HL-60/S4 treated with retinoic acid at 250 ng/mL for 4 days and 3 days (cell line): ENCODE data around the gene TEX22.

Source experiments
- in situ Hi-C: fragments of 300-500 bp; cut with MboI; formaldehyde crosslinking; loops from 2 replicates; pipeline ENCODE4 v1.7.0; 2022; ENCODE audit warnings: low sequenced_read_pairs

The TEX22 gene

DNA sequence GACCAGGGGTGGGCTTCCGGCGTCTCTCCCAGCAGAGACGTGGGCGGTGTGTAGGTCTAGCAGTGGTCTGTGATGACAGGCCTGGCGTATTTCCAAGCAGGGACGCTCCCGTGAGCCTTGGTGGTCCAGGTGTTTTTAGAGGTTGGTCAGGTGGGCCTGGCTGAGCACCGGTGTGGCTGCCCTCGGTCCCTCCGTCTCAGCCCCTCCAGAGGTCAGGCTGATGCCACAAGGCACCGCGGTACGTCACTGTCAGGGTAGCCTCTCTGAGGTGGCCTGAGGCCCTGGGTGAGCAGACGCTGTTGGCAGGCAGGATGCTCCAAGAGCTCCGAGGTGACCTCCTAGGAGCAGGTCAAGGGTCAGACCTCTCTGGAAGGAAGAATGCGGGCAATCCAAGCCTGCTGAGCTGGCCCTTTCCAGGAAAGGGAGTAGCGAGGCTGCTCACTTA lies 34.8 kb downstream of the TEX22 start:
- in situ Hi-C loops, result no loop called here

GRCh38 chr14:105436402-105436801 lies 38.1 kb downstream of the TEX22 start:
- in situ Hi-C loops, result no loop called here

GRCh38 chr14:105436891-105437722 lies 38.8 kb downstream of the TEX22 start:
- in situ Hi-C loops, result no loop called here

DNA sequence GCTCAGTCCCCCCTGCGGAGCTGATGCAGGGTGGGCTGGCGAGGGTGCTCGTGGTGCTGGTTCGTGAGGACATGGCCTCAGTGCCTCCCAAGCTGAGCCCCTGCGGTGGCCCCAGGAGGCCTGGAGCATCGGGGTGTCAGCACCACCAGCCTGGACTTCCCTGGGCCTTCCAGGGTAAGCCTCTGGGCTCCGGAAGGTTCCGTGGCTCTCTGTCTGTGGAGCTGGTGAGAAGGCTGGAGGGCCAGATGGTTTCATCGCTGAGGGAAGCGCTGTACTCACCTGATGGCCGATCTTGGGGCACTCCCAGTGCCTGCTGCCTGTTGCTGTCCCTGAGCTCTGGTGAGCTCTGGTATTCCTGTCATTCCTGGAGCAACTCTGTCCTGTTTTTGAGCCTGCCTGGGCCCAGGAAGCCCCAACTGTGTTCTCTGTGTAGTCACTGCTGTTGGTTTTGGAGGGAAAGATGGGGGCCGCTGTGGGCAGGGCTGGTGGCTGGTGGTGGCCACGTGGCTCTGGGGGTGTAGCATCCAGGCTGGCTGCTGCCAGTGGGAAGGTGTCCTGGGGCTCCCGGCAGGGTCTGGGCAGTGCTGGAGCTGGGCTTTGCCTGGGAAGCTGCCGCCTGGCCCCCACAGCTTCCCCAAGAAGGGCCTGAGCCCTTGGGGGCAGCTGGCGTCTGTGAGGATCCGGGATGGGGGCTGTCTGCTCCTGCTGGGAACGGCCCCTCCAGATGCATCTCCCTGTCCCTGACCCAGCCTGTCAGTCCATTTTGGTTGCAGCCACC lies 39.6 kb downstream of the TEX22 start:
- in situ Hi-C loops, result no loop called here

DNA sequence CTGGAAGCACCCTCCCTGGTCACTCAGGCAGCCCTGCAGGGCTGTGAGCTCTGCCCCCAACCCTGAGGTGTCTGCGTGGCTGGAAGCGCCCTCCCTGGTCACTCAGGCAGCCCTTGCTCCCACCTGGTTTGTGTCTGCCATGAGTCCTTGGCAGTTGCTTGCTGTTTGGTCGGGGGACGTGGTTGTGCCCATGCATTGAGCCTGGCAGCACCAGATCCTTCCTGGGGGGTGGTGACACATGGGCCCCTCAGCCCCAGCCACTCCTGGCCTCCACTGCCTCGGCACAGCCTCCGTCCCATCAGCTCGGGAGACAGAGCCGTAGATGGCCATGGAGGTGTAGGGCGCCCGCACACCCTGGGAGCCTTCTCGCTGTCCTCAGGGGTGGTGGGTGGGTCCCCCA lies 40.8 kb downstream of the TEX22 start:
- in situ Hi-C loops, result no loop called here

DNA sequence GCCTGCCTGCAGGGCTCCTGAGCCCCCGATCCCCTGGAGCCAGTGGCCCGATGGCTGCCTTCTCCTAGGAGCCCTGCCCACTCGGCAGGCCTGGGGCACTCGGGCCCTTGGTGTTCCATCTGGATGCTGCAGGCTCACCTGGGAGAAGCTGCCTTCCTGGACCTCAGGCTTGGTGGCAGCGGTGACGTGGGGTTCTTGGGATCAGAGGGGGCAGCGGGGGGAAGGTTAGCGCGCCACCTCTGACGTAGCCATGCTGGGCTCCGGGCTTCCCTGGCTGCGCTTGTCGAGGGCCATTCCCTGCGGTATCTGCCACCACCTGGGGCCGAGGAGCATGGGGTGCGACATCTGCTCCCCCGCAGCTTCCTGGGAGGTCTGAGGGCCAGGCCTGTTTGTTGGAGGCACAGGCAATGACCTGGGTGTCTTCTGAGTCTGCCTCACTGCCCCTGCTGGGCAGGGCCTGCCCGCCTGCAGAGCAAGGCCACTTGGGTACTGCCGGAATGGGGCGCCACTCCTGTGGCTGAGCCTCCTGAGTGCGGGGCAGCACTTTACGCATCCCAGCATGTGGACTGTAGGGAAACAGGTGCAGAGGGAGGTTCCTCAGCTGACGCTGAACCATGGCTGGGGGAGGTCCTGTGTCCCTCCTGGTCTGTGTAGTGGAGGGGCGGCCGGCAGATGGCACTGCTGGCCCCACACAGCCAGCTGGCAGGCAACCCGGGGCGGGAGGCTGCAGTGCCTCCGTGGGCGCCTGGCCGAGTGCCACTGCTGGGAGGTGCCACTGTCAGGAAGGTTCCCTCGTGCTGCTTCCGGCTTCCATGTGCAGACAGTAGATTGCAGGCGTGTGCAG lies 41.6 kb downstream of the TEX22 start:
- in situ Hi-C loops, result no loop called here

GRCh38 chr14:105440554-105440900 lies 42.2 kb downstream of the TEX22 start:
- in situ Hi-C loops, result no loop called here

DNA sequence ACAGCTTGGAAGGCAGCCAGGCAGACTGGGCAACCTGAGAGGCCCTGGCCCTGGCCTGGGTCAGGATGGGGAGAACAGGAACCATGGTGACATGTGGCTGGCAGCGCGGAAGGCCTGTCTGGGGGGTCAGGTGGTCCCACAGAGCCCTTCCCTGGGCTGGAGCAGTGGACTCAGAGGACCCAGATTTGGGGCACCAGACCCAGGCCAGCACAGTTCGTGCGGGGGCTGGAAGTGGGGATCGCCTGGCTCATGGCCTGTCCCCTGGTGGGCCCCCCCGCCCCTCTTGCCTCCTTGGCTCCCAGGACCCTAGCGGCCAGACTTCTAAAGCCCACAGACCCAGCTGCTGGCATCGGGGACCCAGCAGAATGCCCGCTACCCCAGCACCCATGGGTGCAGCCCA lies 42.7 kb downstream of the TEX22 start:
- in situ Hi-C loops, result no loop called here

DNA sequence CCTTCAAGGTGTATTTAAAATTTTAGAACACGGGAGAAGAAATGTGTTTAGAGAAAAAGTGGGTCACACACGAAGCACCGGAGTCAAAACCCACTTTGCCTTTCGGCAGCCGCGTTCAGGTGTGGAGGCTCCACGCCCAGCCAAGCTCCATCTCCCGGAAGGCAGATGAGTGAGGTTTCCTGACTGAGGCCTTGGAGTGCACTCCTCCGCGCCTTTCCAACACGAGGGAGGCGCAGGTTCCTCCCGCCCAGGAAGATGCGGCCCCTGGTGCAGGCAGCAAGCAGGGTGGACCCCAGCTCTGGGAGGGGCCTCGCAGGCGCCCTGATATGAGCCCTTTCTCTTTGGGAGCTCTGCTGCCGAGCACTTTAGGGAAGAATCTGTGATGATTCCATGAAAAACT lies 43.8 kb downstream of the TEX22 start:
- in situ Hi-C loops, result no loop called here

DNA sequence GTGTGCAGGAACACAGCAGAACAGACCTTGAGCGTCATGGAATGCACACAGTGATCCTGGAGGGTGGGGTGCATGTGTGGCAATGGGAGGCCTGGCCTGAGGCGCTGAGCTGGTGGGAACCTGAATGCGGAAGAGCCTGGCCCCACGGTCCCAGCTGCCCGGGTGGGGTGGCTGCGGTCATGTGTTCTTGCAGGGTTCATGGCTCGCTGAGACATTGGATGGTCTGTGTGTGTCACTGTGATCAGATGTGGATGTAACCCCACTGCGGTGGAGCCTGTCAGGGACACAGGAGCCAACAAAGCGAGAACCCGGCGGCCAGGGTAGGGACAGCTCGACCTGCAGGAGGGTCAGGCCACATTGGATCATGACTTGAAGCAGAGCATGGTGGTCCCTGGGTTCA lies 44.5 kb downstream of the TEX22 start:
- in situ Hi-C loops, result no loop called here

- in situ Hi-C loops, result no loop called here
These were observed 46.5 kb downstream of the TEX22 start for GRCh38 chr14:105444859-105445258.

GRCh38 chr14:105445290-105445689 lies 47.0 kb downstream of the TEX22 start:
- in situ Hi-C loops, result no loop called here

DNA sequence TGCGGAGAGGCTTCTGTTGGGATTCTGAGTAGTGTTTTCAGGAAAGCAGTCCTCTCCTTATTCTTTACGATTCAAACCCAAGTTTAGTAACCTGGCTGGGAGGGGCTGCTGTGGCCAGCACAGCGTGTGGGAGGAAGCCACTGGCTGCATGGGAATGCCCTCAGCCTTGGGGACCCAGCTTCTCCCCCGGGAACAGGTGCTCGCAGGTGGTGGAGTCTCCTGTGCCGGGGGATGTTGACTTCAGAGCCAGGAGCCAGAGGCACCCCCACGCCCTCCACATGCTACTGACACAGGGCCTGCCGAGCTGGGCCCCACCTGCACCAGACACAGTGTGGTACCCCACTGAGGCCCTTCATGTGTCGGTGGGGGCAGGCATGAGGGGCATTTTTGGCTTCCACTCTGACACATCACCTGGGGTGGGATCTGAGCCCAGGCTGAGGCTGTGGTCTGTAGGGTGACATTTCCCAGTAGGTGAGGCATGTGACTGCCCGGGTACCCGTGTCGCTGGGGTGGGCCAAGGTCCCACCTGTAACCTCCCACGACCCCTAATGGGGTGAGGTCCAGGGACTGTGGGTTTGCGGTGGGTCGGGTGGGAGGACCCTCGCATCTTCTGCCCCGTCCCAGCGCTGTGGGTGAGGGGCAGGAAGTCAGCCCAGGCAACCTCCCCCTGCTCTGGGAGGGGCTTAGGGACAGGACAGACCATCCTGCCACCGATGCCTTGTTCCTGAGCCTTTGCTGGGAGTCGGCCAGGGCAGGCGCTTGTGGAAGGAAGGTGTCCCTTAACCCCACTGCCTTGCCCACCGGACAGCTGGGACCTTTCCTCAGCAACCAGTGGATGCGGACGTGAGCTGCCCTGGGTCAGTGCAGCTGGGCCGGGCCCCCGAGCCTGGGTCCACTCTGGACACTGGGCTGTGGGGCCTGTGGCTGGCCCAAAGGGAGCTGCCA lies 47.8 kb downstream of the TEX22 start:
- in situ Hi-C loops, result no loop called here

DNA sequence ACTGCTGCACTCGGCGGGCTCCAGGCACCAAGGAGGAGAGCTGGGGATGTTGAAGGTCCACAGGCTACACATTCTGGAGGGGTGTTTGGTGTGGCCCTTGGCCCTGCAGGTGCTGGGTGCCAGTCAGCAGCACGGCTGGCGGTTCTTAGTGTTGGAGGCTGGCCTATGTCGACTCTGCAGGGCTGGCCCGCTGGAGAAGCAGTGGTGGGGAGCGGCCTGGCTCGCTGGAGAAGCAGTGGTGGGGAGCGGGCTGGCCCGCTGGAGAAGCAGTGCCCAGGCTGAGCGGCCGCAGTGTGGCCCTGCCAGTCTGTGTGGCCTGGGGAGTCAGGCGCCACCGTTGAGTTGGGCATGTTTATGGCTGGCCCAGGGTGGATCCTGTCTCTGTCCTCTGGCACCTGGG lies 48.6 kb downstream of the TEX22 start:
- in situ Hi-C loops, result no loop called here

DNA sequence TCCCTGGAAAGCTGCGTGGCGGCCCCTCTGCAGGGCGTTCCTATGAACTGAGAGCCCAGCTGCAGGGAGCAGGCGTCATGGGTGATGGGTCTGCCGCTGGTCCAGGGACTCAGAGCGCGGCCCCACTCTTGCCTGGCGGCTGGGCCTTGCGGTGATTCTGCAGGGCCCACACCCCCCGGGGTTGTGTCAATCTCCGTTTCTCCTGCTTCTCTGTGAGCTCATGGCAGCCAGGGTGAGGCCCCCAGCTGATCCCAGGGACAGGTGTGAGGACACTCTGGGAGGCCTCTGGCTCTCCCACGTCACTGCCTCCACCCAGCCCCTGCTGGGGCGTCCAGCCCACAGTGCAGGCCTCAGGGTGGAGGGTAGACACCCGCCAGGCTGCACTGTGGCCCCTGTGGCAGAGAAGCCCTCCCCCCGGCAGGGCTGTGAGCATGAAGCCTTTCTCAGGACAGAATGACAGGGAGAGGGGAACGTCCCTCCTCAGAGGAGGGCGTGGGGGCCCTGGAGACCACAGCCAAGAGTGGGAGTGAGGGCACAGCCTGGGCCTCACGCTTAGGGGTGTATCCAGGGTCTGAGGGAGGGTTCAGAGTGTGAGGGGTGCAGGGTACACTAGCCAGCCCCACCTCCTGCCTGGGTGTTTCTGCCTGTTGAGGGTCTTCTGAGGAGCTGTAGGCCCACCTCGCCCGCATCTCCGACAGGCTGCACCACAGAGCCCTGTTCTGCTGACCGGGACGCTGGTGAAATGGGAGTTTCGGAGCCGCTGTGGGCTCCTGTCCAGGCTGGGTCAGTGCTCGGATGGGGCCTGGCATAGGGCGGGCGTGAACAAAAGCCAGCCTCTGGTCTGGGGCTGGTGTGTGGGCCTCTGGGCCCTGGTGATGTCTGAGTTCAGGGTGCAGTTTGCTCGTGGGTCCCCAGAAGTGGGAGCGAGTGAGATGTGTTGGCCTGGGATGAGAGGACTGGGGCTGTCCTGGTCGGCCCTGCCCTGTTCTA lies 49.6 kb downstream of the TEX22 start:
- in situ Hi-C loops, result no loop called here

DNA sequence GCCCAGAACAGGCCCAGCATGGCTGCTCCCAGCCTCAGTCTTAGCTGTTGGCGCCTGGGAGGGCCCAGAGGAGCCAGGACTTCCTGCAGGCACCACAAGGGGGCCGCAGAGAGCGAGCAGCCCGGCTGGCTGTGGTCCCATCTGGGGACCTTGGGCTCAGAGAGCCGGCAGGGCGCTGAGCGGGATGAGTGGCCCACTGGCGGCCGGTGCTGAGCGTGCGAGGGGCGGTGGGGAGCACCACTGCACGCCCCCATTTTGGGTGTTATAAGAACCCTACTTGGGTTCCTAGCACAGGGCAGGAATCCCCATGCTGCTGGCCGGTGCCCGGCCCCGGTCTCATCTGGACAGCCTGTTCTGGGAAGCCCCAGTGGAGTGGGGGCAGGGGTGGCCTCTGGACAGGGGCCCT lies 50.4 kb downstream of the TEX22 start:
- in situ Hi-C loops, result no loop called here

- in situ Hi-C loops, result no loop called here
These were observed 51.2 kb downstream of the TEX22 start for GRCh38 chr14:105449276-105450122.

DNA sequence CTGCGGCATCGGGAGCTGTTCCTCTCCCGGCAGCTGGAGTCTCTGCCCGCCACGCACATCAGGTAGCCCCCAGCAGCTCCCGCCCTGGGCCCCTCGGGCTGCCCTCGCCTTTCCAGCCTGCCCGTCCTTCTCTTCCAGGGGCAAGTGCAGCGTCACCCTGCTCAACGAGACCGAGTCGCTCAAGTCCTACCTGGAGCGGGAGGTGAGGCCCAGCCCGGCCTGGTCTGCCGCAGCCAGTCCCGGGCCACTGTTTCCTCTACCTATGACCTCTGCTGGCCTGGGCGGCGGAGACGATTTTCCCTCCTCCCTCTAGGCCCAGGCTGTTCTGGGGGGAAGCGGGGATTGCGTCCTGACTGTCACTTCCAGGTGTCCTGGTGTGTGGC lies 51.8 kb downstream of the TEX22 start:
- in situ Hi-C loops, result no loop called here
